H1 (cell line): ENCODE measurements around the gene PHF14. TPM values are rescaled to one million over a fixed set of nuclear protein-coding genes. Genes with fewer than 3 reads are reported as not detected.

Experiments
- CTCF ChIA-PET: fragments of 300-600 bp; sonication (Branson Sonifier 250); formaldehyde crosslinking; loops from one replicate; lab custom pipeline; 2021; ENCODE audit not compliant: partially characterized antibody; lab: Charles Lee
- POLR2A ChIA-PET: fragments of 300-600 bp; sonication (Branson Sonifier 250); formaldehyde crosslinking; loops from one replicate; lab custom pipeline; 2021; ENCODE audit warnings: inconsistent platforms; ENCODE audit not compliant: partially characterized antibody; lab: Charles Lee
- DNase-seq, 2 experiments: peaks; one replicate each; pipeline versions ENCODE4 v3.0.0 to v3.0.0-alpha.2; 2010 to 2022; ENCODE audit warnings: low spot score in 2 of 2, low read depth in 1 of 2, mixed read lengths in 1 of 2
- FAIRE-seq: peaks from 2 replicates; lab custom pipeline; 2011; peaks lifted over from hg19 to GRCh38; lab: Jason Lieb, UNC
- H2AFZ ChIP-seq: 2 replicates; pipeline ENCODE4 v1.8.1; 2012; ENCODE audit warnings: low read length, inconsistent platforms
- H2AK5ac ChIP-seq: 2 replicates; pipeline ENCODE4 v1.6.1; 2013; ENCODE audit warnings: low read depth, low read length
- H2BK120ac ChIP-seq: replicated peaks from 2 replicates; pipeline ENCODE3; 2013; ENCODE audit warnings: low read depth, low read length, inconsistent platforms
- H2BK12ac ChIP-seq: 2 replicates; pipeline ENCODE4 v1.6.1; 2013; ENCODE audit warnings: low read depth, low read length
- H2BK15ac ChIP-seq: 2 replicates; pipeline ENCODE4 v1.6.1; 2013; ENCODE audit warnings: low read length
- H2BK20ac ChIP-seq: 2 replicates; pipeline ENCODE4 v1.6.1; 2013; ENCODE audit warnings: low read length
- H2BK5ac ChIP-seq: 2 replicates; pipeline ENCODE4 v1.6.1; 2013; ENCODE audit warnings: low read depth, low read length
- H3K14ac ChIP-seq: 2 replicates; pipeline ENCODE4 v1.6.1; 2013; ENCODE audit warnings: inconsistent platforms; ENCODE audit not compliant: insufficient read length
- H3K18ac ChIP-seq: 2 replicates; pipeline ENCODE4 v1.6.1; 2013; ENCODE audit warnings: low read length; ENCODE audit errors: extremely low read depth
- H3K23ac ChIP-seq: 2 replicates; pipeline ENCODE4 v1.6.1; 2013; ENCODE audit warnings: inconsistent platforms; ENCODE audit not compliant: insufficient read length
- H3K23me2 ChIP-seq: 2 replicates; pipeline ENCODE4 v1.6.1; 2013; ENCODE audit warnings: low read depth, low read length
- H3K27ac ChIP-seq: 2 replicates; pipeline ENCODE4 v1.6.1; 2011; ENCODE audit warnings: low read depth, low read length, inconsistent platforms
- H3K27me3 ChIP-seq, 4 experiments: replicated peaks in 1 of 4; 1 replicate in 1 of 4; 2 replicates in 3 of 4; pipeline versions ENCODE4 v1.6.1 to v1.8.1; 2011 to 2013; ENCODE audit warnings: low read length in 3 of 4, mild to moderate bottlenecking in 3 of 4, inconsistent platforms in 2 of 4, mixed read lengths in 2 of 4, moderate library complexity in 1 of 4; ENCODE audit not compliant: control insufficient read depth in 3 of 4, insufficient read depth in 3 of 4; ENCODE audit errors: extremely low read depth in 1 of 4
- H3K36me3 ChIP-seq, 4 experiments: 2 replicates each; pipeline versions ENCODE4 v1.6.1 to v1.8.1; 2011 to 2013; ENCODE audit warnings: mild to moderate bottlenecking in 4 of 4, low read length in 3 of 4, moderate library complexity in 2 of 4, control low read depth in 1 of 4, inconsistent platforms in 1 of 4; ENCODE audit not compliant: insufficient read depth in 4 of 4, control insufficient read depth in 2 of 4
- H3K4ac ChIP-seq: replicated peaks from 2 replicates; pipeline ENCODE3; 2013; ENCODE audit warnings: low read length, low read depth, mixed read lengths, inconsistent platforms; ENCODE audit not compliant: insufficient read length
- H3K4me1 ChIP-seq, 4 experiments: replicated peaks in 1 of 4; 1 replicate in 1 of 4; 2 replicates in 3 of 4; pipeline versions ENCODE4 v1.6.1 to v1.8.1; 2011 to 2013; ENCODE audit warnings: low read length in 3 of 4, inconsistent platforms in 2 of 4, mixed read lengths in 1 of 4; ENCODE audit not compliant: insufficient read depth in 4 of 4, control insufficient read depth in 3 of 4
- H3K4me2 ChIP-seq, 2 experiments: 2 replicates each; pipeline versions ENCODE4 v1.6.1 to v1.8.1; 2011 to 2013; ENCODE audit warnings: low read depth in 2 of 2, low read length in 2 of 2, control low read depth in 1 of 2, inconsistent platforms in 1 of 2, mild to moderate bottlenecking in 1 of 2; ENCODE audit not compliant: insufficient read depth in 1 of 2
- H3K4me3 ChIP-seq, 4 experiments: fragments of 200-600, 300-600 bp in 1 of 4; sonication (generic), shearing (Covaris generic), sonication (Bioruptor Twin) in 1 of 4; 2 replicates each; pipeline versions ENCODE4 v1.5.1 to v1.8.1; 2011 to 2016; ENCODE audit warnings: low read length in 4 of 4, low read depth in 3 of 4, control low read depth in 2 of 4, inconsistent platforms in 2 of 4, mild to moderate bottlenecking in 2 of 4, mixed read lengths in 1 of 4, moderate library complexity in 1 of 4; ENCODE audit not compliant: insufficient read depth in 2 of 4; ENCODE audit errors: extremely low read depth in 1 of 4
- H3K56ac ChIP-seq: replicated peaks from 2 replicates; pipeline ENCODE3; 2013; ENCODE audit warnings: low read depth, mild to moderate bottlenecking, mixed read lengths, low read length, inconsistent platforms; ENCODE audit not compliant: insufficient read length
- H3K79me1 ChIP-seq: 2 replicates; pipeline ENCODE4 v1.6.1; 2013; ENCODE audit warnings: low read depth, low read length, control low read depth
- H3K79me2 ChIP-seq, 2 experiments: 2 replicates each; pipeline versions ENCODE4 v1.6.1 to v1.8.1; 2012 to 2013; ENCODE audit warnings: low read length in 2 of 2, mild to moderate bottlenecking in 2 of 2, inconsistent platforms in 1 of 2; ENCODE audit not compliant: insufficient read depth in 2 of 2, control insufficient read depth in 1 of 2
- H3K9ac ChIP-seq, 4 experiments: replicated peaks in 1 of 4; 1 replicate in 1 of 4; 2 replicates in 3 of 4; pipeline versions ENCODE4 v1.6.1 to v1.8.1; 2011 to 2013; ENCODE audit warnings: low read depth in 3 of 4, low read length in 3 of 4, control low read depth in 2 of 4, mild to moderate bottlenecking in 2 of 4, moderate library complexity in 2 of 4, inconsistent platforms in 1 of 4; ENCODE audit errors: extremely low read depth in 1 of 4
- H3K9me3 ChIP-seq, 2 experiments: 2 replicates each; pipeline versions ENCODE4 v1.6.1 to v1.8.1; 2012 to 2013; ENCODE audit warnings: mild to moderate bottlenecking in 2 of 2, moderate library complexity in 2 of 2, control low read depth in 1 of 2, inconsistent platforms in 1 of 2, low read depth in 1 of 2, low read length in 1 of 2, mixed read lengths in 1 of 2; ENCODE audit not compliant: insufficient read depth in 2 of 2
- H4K20me1 ChIP-seq, 2 experiments: replicated peaks in 1 of 2; 2 replicates each; pipeline versions ENCODE3 to v1.8.1; 2011 to 2013; ENCODE audit warnings: inconsistent platforms in 2 of 2, low read length in 2 of 2, mild to moderate bottlenecking in 1 of 2; ENCODE audit not compliant: insufficient read depth in 2 of 2, control insufficient read depth in 1 of 2
- H4K5ac ChIP-seq: 2 replicates; pipeline ENCODE4 v1.6.1; 2013; ENCODE audit warnings: low read length, low read depth, mixed read lengths, inconsistent platforms; ENCODE audit not compliant: insufficient read length
- H4K8ac ChIP-seq: 2 replicates; pipeline ENCODE4 v1.8.0; 2013; ENCODE audit warnings: mild to moderate bottlenecking, moderate library complexity, low read length, inconsistent platforms; ENCODE audit not compliant: insufficient read depth; ENCODE audit errors: extremely low read depth
- H4K91ac ChIP-seq: replicated peaks from 2 replicates; pipeline ENCODE3; 2013; ENCODE audit warnings: low read length, mixed read lengths, inconsistent platforms; ENCODE audit not compliant: insufficient read length
- BACH1 ChIP-seq: IDR thresholded peaks from 2 replicates; pipeline ENCODE4 v1.6.1; 2012; ENCODE audit warnings: low read length, improper control_type of control experiment
- CBX8 ChIP-seq: fragments of 300-800, 300-1000 bp; sonication (generic); IDR thresholded peaks from 2 replicates; pipeline ENCODE4 v1.7.1; 2016; ENCODE audit warnings: low read depth, low read length, borderline replicate concordance
- CEBPB ChIP-seq: IDR thresholded peaks from 2 replicates; pipeline ENCODE4 v1.6.1; 2012; ENCODE audit warnings: low read depth, low read length
- CHD1 ChIP-seq: IDR thresholded peaks from 2 replicates; pipeline ENCODE4 v1.6.1; 2012; ENCODE audit warnings: low read depth, low read length, improper control_type of control experiment
- HDAC6 ChIP-seq: IDR thresholded peaks from one replicate; pipeline ENCODE4 v1.7.1; 2012; ENCODE audit warnings: low read depth, mild to moderate bottlenecking, inconsistent platforms, low read length, moderate library complexity
- SAP30 ChIP-seq: fragments of 300-600 bp; sonication (generic); IDR thresholded peaks from 2 replicates; pipeline ENCODE4 v1.7.1; 2012; ENCODE audit warnings: low read length, moderate library complexity, mild to moderate bottlenecking, inconsistent platforms; ENCODE audit not compliant: insufficient read depth, insufficient replicate concordance
- TAF7 ChIP-seq: optimal IDR thresholded peaks from 2 replicates; pipeline ENCODE3; 2011; ENCODE audit warnings: low read depth, mild to moderate bottlenecking, inconsistent platforms, low read length, moderate library complexity, borderline replicate concordance
- WGBS, 2 experiments: shearing (Covaris generic) in 1 of 2; methylation state at CpG; one replicate each; pipeline versions ENCODE4 v1.1.6 to v1.1.7; 2013 to 2015; ENCODE audit warnings: low lambda C conversion rate in 2 of 2, mixed read lengths in 2 of 2, inconsistent platforms in 1 of 2, low coverage in 1 of 2, missing lambda C conversion rate in 1 of 2; ENCODE audit not compliant: insufficient replicate concordance in 2 of 2, insufficient coverage in 1 of 2, insufficient read length in 1 of 2; ENCODE audit errors: extremely low coverage in 1 of 2, missing lambda C conversion rate in 1 of 2; 5-methylcytosine and 5-hydroxymethylcytosine counted together
- polyA plus RNA-seq, 7 experiments: library from polyadenylated mRNA; depleted of rRNA in 3 of 7; stranded (reverse) in 5 of 7; unstranded in 2 of 7; fragments of >200 nt in 5 of 7; fragments of 200-250 nt in 2 of 7; gene quantifications; 1 replicate in 5 of 7; 2 replicates in 1 of 7; 4 replicates in 1 of 7; pipeline versions ENCODE4 v1.2.1 to v1.2.3, GENCODE V29; 2011 to 2013; ENCODE audit warnings: missing spikeins in 2 of 7, mixed read lengths in 2 of 7
- total RNA-seq: library from RNA; stranded (reverse); fragmentation: NEBNext Ultra II Directional; extraction: Animal tissue kit (Norgen Biotek cat#: 25700); gene quantifications from 2 replicates; pipeline ENCODE4 v1.2.1, GENCODE V29; 2021

PHF14 gene
- total and polyA plus RNA-seq, 2 of the 8 experiments (the other 6 are each of a cell fraction or from before 2014, with no cell fraction given), result 17.9 to 70.6 TPM

- ChIA-PET CTCF (interaction anchor here (1.1 to 2.6 kb wide), 4 partner anchors 14 to 138 kb away, joined by 4 to 13 read pairs (median 9); no protein-coding TSS in a partner anchor), POLR2A (interaction anchor here (1.0 to 1.5 kb wide), 3 partner anchors 11 to 221 kb away, joined by 4 to 5 read pairs (median 5); partner anchors contain the start of gene PHF14)
- Histone ChIP-seq H3K27ac (0 out of 2 replicates have a peak overlapping the region, but pooled peaks have one; percentile 11), H3K27me3 (peaks cover 0 to 1% (median 0%) of the 10 kb centered on the region in 4 experiments; a peak in 1 of 7 replicates), H3K56ac (no peak overlapping the region), H4K8ac (no peak overlapping the region), H3K23ac (no peak overlapping the region), H2AFZ (no peak overlapping the region), H2BK15ac (no peak overlapping the region), H3K14ac (no peak overlapping the region), H4K91ac (no peak overlapping the region), H3K9ac (peak overlapping the region in 1 of 4 experiments; percentile 14; a peak in 3 of 7 replicates), H3K79me2 (no peaks in the 10 kb centered on the region), H3K4me1 (peaks cover 6 to 14% (median 12%) of the 10 kb centered on the region in 4 experiments), H3K36me3 (no peaks in the 10 kb centered on the region), H2BK12ac (no peak overlapping the region), H3K79me1 (no peaks in the 10 kb centered on the region), H3K4me2 (peak overlapping the region; percentile 67 to 97; a peak in 3 of 4 replicates), H2AK5ac (no peak overlapping the region), H2BK120ac (no peak overlapping the region), H2BK20ac (no peak overlapping the region), H3K4ac (no peak overlapping the region), H4K20me1 (no peaks in the 10 kb centered on the region), H2BK5ac (no peak overlapping the region), H4K5ac (no peak overlapping the region), H3K18ac (no peak overlapping the region; the same call in 1 of the 2 replicates), H3K9me3 (no peaks in the 10 kb centered on the region), H3K23me2 (0 out of 2 replicates have a peak, but pooled peaks cover 2% of the 10 kb centered on the region), H3K4me3 (peak overlapping the region in 1 of 4 experiments; percentile 54; a peak in 4 of 8 replicates)
- DNase-seq (no peak), FAIRE-seq (no peak)
- 73% methylated on average over 2 of the region's 2 CpGs; no CpG with 5 or more reads in 1 of the 2 experiments for WGBS, 2 experiments
- TF ChIP-seq CHD1, result no peak
- no peak for TF ChIP-seq BACH1
- no peak for TF ChIP-seq HDAC6
- no peak for TF ChIP-seq TAF7
- TF ChIP-seq CBX8, result no peak
- no peak for TF ChIP-seq CEBPB
- TF ChIP-seq SAP30, result no peak
Measured at GRCh38 chr7:11193888-11194287, 220.2 kb downstream of the PHF14 start.
